GM18868 (cell line): ENCODE results near the gene SLC26A6.

Experiments
- ATAC-seq: cut with Tn5 transposase; IDR thresholded peaks from one replicate; pipeline ENCODE4 v1.9.1; 2021; ENCODE audit warnings: mild to moderate bottlenecking, moderate library complexity; ENCODE audit not compliant: unreplicated experiment

SLC26A6 gene

GRCh38 chr3:48634661-48635221 is 520 bp downstream of the SLC26A6 start:
- no peak for ATAC-seq

- no peak for ATAC-seq
Measured at GRCh38 chr3:48633743-48634142, 1.5 kb downstream of the SLC26A6 start.

- no peak for ATAC-seq
Measured at GRCh38 chr3:48633256-48633655, 2.0 kb downstream of the SLC26A6 start.

- no peak for ATAC-seq
Measured at GRCh38 chr3:48631516-48632448, 3.5 kb downstream of the SLC26A6 start.

DNA sequence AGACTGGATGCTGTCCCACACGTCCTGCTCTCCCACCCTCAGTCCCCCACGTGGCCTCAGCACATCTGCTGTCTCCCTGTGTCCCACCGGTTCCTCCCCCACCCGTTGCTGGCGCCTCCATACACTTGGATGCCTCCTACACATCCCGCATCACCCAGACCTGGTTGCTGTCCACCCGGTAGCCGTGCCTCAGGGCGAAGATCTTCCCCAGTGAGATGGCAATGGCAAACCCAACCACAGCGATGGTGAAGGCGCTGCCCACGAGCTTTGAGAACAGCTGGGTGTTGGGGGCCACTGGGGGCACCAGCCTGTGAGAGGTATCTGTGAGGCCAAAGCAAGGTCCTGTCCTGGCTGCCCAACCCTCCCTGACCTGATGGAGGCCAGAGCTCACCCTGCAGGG is 4.4 kb downstream of the SLC26A6 start:
- no peak for ATAC-seq

DNA sequence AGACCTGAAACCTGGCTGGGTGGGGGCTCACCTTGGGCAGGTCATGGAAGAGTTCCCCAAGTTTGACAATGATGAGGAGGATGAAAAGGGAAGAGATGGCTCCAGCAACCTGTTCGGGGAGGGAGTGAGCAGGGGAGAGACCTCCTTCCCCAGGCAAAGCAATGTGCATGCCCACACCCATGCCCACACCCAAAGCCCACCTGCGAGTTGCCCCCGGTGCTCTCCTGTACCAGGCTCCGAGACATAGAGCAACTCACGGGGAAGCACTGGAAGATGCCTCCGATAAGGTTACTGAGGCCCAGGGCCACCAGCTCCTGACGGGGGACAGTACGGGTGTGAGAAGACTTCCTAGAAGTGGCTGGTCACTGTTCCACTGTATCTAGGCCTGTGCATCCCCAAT is 4.9 kb downstream of the SLC26A6 start:
- no peak for ATAC-seq

DNA sequence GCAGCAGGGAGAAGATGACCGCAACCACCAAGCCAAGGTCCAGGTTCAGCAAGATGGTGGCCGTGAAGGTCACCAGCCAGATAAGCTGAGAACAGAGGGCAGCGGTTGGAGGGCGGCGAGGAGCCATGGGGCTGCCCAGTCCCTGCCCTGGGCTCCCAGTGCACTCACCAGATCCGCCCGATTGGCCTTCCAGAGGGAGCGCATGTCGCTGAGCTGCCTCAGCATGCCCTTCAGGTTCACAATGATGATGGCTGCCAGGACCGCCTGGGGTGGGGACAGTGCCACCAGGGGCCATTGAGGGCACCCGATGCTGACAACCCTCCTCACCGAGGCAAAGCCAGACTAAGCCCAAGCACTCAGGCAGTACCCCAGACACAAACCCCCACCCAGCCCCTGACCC is 5.4 kb downstream of the SLC26A6 start:
- no peak for ATAC-seq

DNA sequence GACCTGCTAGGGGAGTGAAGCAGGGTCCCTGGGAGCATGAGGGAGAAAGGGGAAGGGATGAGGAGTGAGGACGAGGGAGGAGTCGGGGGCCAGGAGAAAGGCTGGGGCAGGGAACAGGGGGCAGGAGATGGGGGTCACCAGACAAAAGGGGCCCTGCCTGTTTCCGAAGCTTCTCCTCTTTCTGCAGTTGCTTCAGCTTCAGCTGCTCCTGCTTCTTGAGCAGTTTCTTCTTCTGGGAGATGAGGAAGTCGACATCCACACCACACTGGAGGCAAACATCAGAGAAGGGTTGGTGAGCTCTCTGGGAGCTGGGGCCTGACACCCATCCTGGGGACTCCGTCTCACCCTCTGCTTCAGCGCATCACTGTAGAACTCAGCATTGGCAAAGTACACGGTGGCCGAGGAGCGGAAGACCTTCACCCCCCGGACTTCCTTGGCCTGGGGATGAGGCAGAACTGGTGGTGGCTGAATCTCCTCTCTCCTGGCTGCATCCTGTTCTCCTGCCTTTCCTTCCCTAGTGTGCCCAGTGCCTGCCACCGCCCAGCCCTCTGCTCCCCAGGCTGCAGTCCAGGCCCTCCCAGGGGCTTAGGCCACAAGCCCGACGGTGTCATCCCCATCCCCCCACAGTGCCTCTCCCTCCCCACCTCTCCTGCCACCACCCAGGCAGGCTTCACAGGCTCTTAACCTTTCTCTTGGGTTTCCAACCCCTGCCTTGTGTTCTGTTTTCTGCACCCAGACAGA is 6.8 kb downstream of the SLC26A6 start:
- no peak for ATAC-seq

DNA sequence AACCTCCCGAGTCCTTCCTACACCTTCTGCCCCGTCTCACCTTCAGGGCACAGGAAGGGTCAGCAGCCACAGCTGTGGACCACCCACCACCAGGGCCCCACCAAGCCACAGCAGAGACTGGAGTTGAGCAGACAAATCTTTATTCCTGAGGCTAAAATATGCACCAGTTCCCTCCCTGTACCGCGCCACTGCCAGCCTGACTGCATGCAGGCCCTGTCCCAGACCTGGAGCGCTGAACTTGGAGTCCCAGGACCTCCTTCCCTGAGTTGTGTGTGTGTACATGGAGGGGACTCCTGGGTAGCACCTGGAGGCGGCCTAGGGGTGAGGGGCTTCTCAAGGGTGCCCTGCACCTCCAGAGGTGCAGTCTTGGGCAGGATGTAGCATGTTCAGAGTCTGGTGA is 9.7 kb downstream of the SLC26A6 start:
- ATAC-seq, result no peak

DNA sequence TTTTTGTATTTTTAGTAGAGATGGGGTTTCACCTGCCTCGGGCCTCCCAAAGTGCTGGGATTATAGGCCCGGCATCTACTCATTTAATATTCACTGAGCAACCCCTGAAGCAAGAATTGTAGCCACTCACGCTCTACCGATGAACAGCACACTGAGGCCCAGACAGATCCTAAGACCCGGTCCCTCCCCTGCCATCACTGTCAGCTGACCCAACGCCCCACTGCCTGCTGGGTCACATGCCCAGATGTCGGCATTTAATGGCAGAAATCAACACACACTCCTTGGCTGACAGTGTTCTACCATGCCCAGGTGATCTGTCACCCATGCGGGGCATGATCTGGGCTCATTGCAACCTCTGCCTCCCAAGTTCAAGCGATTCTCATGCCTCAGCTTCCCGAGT is 10.5 kb downstream of the SLC26A6 start:
- no peak for ATAC-seq

DNA sequence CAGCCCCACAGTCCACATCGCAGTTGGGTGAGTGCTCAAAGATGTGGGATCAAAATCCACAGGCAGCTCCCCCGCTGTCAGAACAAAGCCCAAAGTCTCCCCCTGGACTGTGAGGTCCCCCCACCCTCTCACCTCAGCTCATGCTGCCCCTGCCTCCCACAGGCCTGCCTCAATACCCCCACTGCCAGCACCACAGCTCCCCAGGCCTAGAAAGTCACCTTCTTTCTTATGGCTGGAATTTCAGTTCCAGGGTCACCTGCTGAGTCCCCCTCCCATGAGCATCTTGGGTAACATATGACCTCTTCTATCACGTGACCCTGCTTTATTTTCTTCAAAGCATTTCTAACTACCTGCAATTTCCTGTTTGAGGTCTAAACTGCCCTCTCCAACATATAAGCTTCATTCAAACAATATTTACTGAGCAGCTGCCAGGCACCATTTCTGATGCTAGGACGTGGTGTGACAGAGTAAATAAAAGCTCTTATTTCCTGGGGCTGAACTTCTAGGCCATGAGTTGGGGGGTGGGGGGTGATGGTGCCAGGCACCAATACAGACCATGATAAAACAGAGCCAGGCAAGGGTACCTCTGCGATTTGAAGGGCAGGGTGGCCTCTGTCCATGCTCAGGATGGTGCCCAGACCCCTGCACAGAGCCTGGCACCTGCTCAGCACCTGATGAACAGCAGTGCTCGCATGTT is 11.3 kb downstream of the SLC26A6 start:
- ATAC-seq, result no peak

- ATAC-seq, result no peak
Measured at GRCh38 chr3:48621461-48621869, 13.8 kb downstream of the SLC26A6 start, which contains the start of gene TMEM89. TMEM89 (minus strand) TSS chr3:48621769; CDS start chr3:48621756, 13 bp downstream.

DNA sequence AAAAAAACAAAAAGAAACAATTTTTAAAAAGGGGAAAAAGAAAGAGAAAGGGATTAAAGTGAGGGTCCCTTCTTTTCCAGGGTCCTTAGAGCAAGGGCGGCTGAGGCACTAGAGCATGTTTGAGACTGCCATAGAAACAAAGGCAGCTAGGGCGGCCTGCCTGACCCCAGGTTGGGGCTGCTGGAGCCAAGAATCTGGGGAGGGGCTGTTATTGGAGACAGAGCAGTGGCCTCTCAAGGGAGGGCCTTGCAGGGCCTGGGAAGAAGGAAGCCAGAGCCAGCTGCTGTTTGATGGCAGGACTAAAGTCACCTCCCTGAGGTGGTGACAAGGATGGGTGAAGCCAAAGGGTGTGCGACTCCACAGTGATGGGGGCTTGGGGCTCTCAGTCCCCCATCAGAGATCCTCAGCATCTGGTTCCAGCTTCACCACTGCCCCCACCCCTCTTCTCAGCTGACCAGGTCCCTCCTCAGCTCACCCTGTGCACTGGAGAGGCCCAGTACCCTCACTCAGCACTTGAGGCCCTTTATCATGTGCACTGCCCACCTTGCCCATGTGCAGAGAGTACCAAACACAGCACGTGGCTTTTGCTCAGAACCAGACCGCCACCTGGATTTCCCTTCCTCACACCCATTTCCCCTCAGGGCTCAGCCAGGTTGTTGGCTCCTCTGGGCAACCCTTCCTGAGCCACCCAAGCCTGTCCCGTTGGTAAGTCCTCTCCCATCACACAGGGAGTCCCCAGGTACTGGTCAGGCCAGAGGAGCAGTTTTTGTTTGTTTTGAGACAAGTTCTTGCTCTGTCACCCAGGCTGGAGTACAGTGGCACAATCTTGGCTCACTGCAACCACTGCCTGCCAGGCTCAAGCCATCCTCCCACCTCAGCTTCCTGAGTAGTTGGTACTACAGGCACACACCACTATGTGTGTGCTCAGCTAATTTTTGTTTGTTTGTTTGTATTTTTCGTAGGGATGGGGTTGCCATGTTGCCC is 15.4 kb downstream of the SLC26A6 start:
- no peak for ATAC-seq

GRCh38 chr3:48617559-48617958 is 17.7 kb downstream of the SLC26A6 start:
- ATAC-seq, result no peak

DNA sequence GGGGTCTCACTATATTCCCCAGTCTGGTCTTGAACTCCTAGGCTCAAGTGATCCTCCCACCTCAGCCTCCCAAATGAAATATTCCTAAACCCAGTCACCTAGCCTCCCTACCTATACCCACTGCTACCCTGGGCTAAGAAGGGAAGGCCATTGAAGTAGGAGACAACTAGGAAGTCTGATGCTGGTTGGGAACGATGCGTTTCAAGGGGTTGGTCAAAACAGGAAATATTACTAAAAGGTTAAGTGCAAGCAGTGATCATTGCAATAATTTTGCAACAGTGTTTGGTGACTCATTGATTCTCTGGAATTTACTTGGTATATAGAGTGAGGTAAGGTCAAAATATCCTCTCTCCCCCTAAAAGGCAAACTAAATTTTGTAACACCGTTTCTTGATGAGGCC is 21.2 kb downstream of the SLC26A6 start:
- ATAC-seq, result no peak

DNA sequence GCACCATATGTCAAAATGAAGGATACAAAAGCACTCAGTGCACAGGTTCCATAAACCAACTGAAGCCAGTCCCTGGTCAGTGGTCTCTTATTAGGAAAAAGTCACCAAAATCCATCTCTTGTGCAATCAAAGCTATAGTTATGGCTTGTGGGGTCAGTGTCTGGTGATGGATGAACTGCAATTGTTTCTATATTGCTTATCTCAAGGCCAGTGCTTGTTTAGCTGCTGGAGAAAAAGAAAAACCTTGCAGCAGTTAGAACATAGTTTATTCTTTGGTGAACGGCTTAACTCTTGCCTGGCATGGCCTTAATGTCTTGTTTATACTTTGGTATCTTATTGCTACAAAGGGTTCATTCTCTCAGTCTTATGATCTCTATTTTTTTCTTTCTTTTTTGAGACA is 23.0 kb downstream of the SLC26A6 start:
- ATAC-seq, result no peak

DNA sequence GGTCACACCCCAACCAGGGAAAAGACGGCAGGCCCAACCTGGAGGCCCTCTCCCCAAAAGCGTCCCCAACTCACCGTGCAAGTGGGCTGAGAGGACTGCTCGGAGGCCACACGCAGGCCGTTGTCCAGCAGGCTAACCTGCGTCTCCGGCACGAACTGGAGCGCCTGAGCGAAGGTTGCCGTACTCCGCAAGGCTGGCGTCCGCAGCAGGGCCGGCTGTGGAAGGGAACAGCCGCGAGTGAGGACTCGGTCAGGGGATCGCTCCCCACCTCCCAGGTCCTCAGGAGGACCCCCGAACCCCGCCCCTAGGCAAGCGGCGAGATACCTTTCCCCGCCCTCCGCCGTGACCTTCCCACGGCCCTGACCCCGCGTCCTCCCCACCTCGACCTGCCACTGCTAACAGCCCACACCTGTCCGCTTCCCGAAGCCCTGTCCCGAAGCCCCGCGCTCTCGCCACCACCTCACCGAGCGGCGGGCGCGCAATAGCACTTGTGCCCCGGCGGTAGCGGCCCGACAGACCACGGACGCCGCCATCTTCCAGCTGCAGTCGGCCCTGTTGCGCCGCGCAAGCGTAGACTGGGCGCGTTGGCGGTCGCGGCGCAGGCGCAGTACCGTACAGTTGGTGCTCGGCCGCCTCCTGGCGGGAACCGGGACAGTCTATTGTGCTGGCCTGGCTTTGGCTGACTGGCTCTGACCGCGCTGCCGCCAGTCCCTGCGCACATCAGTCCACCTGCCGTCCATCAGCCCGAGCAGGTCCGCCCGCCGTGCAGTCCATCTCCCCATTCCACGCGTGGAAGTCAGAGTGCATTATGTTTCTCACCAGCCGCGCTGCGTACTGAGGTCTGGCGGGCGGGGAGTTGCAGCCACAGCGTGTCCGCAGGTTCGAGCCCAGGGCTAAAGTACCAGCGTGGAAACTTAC is 25.9 kb downstream of the SLC26A6 start, which contains the start of gene UQCRC1:
Gene UQCRC1 (minus strand): TSS at position 559 of the 918 bp plus-strand sequence. CDS start 26 bp downstream, at position 533.
- ATAC-seq, result peak; percentile 93

DNA sequence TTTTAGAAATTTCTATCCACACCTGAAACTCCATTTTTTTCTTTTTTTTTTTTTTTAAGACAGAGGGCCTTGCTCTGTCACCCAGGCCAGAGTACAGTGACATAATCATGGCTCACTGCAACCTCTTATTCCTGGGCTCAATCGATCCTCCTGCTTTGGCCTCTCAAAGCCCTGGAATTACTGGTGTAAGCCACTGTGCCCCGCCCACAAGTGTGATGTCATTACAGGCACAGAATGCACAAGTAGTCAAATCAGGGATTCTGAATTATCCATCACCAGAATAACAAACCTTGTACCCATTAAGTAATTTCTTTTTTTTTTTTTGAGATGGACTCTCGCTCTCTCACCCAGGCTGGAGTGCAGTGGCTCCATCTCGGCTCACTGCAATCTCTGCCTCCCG is 27.7 kb downstream of the SLC26A6 start:
- ATAC-seq, result no peak

DNA sequence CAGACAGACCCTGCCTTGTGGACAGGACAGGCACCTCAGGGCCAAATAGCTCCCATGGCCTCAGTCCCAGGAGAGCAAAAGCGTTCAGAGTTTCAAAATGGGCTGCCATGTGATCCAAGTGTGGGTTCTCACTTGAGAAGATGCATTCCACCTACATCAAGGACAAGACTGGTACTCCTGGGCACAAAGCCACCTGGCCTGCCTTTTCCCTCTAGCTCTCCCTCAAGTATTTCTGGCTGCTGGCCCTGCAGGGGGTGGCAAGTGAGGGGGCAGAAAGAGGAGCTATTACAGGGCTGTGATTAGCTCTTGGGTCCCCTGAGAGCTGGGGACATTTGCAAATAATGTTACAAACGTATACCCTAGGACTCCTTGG is 33.7 kb downstream of the SLC26A6 start:
- no peak for ATAC-seq
